HG03558 (cell line): ENCODE results near the gene OR5J2.
"Not testable (repeated sequence)": the region's sequence is repeated elsewhere in the genome, so short reads cannot be mapped to it uniquely, and the experiment has no call there.

Experiments used
- ATAC-seq: cut with Tn5 transposase; IDR thresholded peaks from one replicate; pipeline ENCODE4 v1.9.1; 2021; ENCODE audit warnings: moderate number of reproducible peaks; ENCODE audit not compliant: unreplicated experiment; ENCODE audit errors: extremely low read depth

Gene OR5J2

GRCh38 chr11:56176318-56176717 is at the start of gene OR5J2:
Gene OR5J2, plus strand, starts transcription at chr11:56176618. Its CDS starts 0 bp downstream, at chr11:56176618.
- ATAC-seq, result no peak

GRCh38 chr11:56140151-56140661 is 36.2 kb upstream of the OR5J2 start, which contains the start of gene OR8J3:
Gene OR8J3, minus strand, starts transcription at chr11:56140201. Its CDS starts 2,483 bp downstream, at chr11:56137718.
- ATAC-seq, result no peak

- ATAC-seq, result not testable (repeated sequence)
Measured at GRCh38 chr11:56143681-56144080, 32.7 kb upstream of the OR5J2 start.

DNA sequence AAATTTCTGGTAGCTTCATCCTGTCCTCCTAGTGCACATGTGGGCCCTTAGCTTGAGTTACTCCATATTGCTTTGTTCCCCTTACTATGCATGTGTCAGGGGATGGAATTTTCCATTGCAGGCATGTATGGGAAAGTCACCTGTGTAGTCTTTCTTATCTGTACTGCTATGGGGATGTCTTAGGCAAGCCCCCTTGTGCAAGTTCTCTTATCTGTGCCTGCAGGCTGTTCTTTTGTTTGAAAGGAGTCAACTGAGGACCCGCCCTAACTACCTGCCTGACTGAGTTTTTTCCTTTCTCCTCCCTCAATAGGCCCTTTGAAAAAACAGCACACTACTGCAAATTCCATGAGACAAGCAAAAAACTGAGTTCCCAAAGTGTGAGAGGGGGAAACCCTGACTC is 25.0 kb upstream of the OR5J2 start:
- ATAC-seq, result no peak

DNA sequence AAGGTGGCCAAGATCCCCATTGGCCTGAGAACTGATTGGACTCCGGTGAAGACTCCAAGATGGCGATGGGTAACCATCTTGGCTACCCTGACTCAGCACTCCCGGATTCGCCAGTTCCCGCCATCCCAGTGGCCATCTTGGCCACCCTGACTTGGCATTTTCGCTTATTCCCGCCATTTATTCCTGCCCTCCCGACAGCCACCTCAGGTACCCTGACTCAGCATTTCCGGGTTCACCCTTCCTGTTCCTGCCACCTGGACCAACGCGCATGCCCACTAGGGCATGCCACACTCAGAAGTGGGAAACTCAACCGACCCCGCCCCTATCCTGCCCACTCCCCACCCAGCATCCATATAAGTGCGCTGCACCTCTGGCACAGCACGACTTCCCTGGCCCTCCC is 24.1 kb upstream of the OR5J2 start:
- ATAC-seq, result no peak

DNA sequence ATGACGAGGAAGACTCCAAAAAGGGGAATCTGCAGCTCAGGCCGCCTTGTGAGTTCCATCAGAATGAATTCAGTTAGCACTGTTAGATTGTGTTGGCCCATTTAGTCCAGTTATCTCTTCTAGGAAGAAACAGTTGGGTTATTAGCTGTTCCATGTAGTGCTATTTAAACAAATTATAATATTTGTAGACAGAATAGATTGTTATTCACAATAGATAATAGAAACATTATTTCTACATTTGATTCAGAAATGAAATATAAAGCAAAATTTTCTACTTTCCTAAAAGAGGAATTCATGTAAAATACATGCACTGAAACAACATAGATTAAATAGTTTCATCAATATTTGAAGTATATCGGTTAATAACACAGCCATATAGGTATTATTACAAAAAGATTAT is 16.2 kb upstream of the OR5J2 start, which contains the start of gene OR8K5:
OR8K5 (minus strand) TSS at position 101 of the 400 bp plus-strand sequence; CDS start at position 101, 0 bp downstream.
- no peak for ATAC-seq

DNA sequence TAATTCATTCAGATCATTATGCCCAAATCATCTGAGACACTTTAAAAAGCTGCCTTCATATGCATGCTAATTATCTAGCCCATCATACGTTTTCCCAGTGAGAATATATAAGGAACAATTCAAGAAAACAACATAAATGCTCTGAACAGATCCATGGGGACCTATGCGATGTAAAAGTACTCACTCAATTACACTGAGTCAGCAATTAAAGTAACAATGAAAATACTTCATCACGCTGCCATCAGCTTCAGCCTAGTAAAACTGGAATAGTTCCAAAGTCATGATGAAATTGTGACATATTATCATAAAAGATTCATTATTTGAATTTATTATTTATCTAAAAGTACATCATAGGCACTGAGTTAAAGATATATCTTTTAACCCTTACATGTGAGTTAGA is 12.6 kb upstream of the OR5J2 start:
- ATAC-seq, result no peak

DNA sequence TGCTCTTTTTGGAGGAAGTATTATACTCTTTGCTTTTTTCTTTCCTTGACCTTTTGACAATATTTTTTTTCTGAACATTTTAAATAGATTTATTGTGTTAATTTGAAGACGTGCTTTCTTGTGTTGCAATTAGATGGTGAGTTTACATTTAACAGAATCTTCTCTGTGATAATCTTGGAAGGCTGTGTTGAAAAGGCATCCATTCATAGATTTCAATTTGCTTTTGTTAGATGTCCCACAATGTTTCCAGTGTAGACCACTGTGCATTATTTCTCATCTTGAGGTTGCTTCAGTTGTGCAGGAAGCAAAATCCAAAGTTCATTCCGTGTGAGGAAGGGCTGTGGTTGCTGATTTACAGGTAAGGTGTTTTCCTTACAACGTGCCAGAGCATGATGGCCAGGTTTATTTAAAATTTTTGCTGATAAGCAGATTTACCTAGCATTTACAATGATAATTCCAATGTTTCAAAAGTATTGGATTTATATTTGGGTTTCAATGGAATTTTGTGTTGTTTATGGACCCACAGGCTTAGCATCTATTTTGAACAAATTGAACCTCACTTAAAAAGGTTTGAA is 4.1 kb upstream of the OR5J2 start:
- ATAC-seq, result no peak

DNA sequence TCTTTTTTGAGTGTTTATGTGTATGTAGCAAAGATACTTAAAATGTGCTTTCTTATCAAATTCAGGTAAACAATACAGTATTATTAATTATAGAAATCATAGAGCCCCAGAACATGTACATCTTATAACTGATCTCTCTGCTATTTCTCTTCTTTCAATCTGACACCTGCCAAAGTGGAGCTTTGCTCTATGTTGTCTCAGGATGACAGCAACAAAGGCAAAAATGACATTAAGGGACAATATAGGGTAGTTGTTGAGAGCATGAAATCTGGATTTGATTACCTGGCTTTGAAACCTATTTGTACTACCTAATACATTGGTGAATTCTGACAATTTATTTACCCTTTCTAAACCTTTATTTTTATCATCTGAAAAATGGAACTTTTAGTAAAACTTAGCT is 7.0 kb downstream of the OR5J2 start:
- ATAC-seq, result no peak

DNA sequence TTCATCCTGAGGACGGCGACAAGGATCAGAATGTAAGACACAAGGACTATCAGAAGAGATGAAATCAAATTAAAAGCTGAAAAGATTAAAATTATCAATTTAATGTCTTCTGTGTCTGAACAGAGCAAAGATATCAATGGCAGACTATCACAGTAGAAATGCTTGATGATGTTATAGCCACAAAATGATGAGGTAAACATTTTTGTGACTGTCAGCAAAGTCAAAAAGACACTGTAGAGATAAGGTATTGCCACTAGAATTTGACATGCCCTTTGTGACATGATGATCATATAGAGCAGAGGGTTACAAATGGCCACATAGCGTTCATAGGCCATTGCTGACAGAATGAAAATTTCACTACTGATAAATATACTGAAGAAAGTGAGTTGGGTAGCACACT is 12.2 kb downstream of the OR5J2 start:
- ATAC-seq, result no peak

- ATAC-seq, result no peak
Measured at GRCh38 chr11:56196705-56197104, 20.3 kb downstream of the OR5J2 start.

DNA sequence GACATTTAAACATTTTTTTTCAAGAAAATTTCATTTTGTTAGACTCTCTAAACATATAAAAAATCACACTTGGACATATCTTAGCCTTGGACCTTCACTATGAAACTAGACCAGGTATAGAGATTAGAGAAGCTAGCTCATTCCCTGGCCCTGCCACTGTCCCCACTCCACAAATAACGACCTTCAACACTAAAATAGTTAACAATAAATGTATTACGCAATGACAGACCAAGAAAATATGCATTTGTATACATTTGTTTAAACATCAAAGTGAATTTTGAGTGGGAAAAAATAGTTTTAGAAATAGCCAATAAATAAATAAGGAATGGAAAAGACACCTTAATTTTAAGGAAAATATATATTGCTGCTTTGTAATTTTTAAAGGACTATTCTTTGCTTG is 20.9 kb downstream of the OR5J2 start:
- no peak for ATAC-seq

- ATAC-seq, result no peak
Measured at GRCh38 chr11:56207790-56208189, 31.4 kb downstream of the OR5J2 start.

DNA sequence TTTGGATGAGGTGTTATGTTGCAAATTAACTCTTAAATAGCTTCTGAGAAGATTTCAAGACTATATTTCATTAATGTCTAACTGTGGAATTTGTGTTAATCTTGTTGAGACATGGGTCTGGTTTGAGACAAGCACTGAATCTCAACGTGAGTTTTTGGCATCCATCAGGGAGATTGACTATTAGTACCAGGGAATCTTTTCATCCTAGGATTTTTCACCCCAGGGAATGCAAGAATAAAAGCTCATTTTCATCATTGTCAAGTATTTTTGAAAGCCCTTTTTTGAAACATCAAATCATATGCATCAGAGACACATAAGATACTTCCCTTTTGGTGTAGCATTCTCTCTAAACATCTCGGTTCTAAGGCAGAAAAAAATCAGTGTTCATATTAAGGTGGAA is 38.1 kb downstream of the OR5J2 start:
- ATAC-seq, result no peak

DNA sequence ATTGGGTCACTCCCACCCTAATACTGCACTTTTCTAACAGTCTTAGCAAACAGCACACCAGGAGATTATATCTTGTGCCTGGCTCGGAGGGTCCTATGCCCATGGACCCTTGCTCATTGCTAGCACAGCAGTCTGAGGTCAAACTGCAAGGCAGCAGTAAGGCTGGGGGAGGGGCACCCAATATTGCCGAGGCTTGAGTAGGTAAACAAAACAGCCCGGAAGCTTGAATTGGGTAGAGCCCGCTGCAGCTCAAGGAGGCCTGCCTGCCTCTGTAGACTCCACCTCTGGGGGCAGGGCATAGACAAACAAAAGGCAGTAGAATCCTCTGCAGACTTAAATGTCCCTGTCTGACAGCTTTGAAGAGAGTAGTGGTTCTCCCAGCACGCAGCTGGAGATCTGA is 43.3 kb downstream of the OR5J2 start:
- not testable (repeated sequence) for ATAC-seq
